HG02852 (cell line): ENCODE data around the gene ZNF443.
"Not testable (repeated sequence)": the region's sequence is repeated elsewhere in the genome, so short reads cannot be mapped to it uniquely, and the experiment has no call there.

Experiments used
- ATAC-seq: cut with Tn5 transposase; IDR thresholded peaks from one replicate; pipeline ENCODE4 v1.9.1; 2021; ENCODE audit warnings: mild to moderate bottlenecking, moderate library complexity; ENCODE audit not compliant: unreplicated experiment

The ZNF443 gene

DNA sequence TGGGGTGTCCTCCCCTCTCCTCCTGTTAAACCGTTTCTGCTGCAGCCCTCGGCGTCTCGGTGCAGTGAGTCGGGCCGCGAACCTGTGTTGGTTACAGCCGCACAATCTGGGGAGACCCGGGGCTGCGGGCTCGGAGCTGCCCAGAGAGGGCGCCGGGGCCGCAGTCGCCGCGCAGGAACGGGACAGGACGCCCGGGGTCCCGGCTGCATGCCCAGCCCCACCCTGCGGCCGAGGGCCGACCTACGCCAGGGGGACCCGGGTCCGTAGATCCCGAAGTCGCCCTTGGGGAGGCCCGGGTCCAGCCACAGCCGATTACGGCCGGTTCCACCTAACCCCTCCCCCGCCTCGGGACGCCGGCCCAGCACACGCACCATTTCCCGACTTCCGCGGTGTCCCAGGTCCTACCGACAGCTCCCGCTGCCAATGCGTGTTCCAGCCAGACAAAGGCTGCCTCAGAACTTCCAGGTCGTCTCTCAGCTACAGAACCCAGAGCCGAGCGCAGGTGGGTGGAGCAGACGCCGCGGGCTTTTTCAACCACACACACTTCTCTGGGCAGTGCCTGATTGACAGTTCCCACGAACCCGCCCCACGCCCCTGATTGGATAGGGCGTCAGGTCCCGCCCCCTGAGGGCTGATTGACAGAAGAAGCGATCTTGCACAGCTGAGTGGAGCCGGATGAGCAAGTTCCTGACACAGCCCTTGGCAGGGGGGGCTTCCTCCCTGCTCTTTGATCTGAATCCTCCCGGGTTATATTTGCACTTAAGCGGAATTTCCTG is at the start of gene ZNF443:
Gene ZNF443 (minus strand): TSS at position 481 of the 776 bp plus-strand sequence. CDS start 107 bp downstream, at position 374.
- ATAC-seq: peak; percentile 94

DNA sequence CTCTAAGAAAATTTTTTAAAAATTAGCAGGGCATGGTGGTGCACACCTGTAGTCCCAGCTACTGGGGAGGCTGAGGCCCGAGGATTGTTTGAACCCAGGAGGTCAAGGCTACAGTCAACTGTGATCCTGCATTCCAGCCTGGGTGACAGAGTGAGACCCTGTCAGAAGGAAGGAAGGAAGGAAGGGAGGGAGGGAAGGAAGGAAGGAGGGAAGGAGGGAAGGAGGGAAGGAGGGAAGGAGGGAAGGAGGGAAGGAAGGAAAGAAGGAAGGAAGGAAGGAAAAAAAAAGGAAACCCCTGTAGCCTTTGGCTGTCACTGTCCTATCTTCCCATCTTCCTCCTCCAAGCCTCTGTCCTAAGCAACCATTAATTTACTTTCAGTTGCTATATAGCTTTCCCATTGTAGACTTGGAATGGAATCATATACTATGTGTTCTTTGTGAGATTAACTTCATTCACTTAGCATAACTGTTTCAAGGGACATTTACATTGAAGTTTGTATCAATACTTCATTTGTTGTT is 45.5 kb upstream of the ZNF443 start:
- not testable (repeated sequence) for ATAC-seq

- no peak for ATAC-seq
Measured at GRCh38 chr19:12485571-12485970, 44.8 kb upstream of the ZNF443 start.

DNA sequence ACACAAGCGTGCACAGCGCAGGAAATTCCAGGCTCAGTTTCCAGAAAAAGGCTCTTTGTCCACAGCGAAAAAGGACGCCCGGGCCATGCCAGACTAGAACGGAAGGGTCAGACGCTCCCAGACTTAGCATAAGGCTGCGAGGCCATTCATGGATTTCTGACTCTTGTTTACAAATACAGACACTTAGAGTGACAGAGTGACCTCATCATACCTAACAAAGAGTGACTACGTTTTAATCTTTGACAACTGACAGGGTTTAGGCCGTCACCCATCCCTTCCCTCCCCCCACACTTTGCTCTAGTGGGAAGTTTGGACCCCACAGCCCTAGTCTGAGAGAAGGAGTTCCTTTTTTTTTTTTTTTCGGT is 44.2 kb upstream of the ZNF443 start:
- ATAC-seq: peak; percentile 17

DNA sequence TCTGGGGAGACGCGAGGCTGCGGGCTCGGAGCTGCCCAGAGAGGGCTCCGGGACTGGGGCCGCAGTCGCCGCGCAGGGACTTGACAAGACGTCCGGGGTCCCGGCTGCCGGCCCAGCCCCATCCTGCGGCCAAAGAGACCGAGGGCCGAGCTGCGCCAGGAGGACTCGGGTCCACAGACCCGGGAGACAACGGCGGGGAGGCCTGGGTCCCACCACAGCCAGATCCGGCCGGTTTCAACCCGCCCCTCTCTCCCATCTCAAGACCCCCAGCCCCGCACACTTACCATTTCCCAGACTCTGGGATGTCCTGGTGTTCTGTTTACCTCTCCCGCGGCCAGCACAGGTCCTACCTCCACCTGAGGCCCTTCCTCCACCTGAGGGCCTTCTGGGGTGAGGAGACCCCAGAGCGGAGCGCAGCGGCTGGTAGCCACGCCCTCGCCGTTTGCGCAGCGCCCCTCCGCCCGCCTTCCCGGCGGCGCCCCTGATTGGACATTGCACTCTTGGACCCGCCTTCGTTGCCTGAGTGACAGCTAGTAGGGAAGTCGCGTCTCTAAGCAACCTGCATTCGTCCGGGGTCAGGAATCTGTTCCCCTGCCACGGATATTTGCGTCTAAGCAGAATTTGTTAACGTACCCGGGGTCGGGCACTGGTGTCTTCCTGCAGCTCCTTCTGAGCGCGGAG is 43.7 kb upstream of the ZNF443 start, which contains the start of gene ZNF709:
Gene ZNF709 (minus strand): TSS at position 446 of the 681 bp plus-strand sequence. CDS start 159 bp downstream, at position 287.
- peak; percentile 95 for ATAC-seq

- ATAC-seq: no peak
Measured at GRCh38 chr19:12484011-12484370, 43.2 kb upstream of the ZNF443 start.

DNA sequence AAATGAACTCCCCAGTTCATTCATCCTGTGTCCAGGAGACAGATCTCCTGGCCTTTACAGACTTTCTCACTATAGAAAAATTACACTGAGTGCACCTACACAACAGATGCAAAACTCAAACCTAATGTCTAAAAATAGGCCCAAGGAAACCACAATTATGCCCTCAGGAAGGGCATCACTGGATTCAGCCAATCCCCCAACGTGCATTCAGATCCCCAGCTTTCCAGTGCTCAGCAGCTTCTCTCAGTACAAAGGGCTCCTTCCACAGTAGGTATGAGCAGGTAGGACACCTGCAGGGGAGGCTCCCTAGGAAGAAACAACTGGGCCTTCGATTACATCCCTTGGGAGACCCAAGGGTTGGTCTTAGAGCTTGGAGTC is 41.7 kb upstream of the ZNF443 start:
- no peak for ATAC-seq

- ATAC-seq: no peak
Measured at GRCh38 chr19:12481781-12482508, 41.1 kb upstream of the ZNF443 start.

GRCh38 chr19:12478234-12478941 is 37.6 kb upstream of the ZNF443 start:
- no peak for ATAC-seq

- not testable (repeated sequence) for ATAC-seq
Measured at GRCh38 chr19:12467651-12468050, 26.8 kb upstream of the ZNF443 start.

DNA sequence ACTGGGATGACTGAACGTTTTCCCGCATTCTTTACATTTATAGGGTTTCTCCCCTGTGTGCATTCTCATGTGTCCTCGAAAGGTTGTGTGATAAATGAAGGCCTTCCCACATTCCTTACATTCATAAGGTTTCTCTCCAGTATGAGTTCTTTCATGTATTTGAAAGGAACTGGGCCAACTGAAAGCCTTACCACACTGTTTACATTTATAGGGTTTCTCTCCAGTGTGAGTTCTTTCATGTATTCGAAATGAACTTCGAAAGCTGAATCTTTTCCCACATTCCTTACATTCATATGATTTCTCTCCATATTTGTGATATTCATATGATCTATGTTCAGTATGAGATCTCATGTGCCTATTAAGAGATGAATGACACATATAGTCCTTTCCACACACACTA is 24.4 kb upstream of the ZNF443 start:
- no peak for ATAC-seq

GRCh38 chr19:12464769-12465168 is 23.9 kb upstream of the ZNF443 start:
- ATAC-seq: no peak

- not testable (repeated sequence) for ATAC-seq
Measured at GRCh38 chr19:12464139-12464538, 23.3 kb upstream of the ZNF443 start.

GRCh38 chr19:12453495-12453894 is 12.7 kb upstream of the ZNF443 start:
- no peak for ATAC-seq

DNA sequence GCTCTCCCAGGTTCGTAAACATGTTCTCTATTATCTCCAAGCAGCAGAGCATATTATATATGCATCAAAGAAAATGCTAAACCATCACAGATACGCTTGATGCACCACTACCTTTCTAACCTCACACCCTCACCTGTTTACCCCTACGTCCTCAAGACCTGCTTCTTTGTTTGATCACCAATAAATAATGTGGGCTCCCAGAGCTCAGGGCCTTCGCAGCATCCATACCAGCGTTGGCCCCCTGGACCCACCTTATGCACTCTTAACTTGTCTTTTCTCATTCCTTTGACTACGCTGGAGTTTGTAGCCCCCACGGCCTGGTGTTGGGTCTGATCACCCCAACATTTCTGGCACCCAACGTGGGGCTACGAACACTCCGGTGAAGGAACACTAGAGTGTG is 10.0 kb upstream of the ZNF443 start:
- no peak for ATAC-seq

DNA sequence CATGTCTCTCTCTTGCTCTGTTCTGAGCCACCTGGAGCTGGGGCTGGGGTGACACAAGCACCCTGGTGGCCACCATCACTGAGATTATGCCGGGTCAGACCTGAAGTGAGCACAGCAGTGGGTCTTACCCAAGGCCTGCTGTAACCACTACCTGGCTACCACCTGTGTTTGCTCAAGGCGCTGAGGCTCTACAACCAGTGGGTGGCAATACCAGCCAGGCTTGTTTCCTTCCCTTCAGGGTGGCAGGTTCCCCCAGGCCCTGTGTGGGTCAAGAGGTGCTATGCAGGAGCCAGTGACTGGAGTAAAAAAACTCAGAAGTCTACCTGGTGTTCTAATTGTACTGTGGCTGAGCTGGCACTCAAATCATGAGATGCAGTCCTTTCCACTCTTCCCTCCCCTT is 8.0 kb upstream of the ZNF443 start:
- no peak for ATAC-seq

DNA sequence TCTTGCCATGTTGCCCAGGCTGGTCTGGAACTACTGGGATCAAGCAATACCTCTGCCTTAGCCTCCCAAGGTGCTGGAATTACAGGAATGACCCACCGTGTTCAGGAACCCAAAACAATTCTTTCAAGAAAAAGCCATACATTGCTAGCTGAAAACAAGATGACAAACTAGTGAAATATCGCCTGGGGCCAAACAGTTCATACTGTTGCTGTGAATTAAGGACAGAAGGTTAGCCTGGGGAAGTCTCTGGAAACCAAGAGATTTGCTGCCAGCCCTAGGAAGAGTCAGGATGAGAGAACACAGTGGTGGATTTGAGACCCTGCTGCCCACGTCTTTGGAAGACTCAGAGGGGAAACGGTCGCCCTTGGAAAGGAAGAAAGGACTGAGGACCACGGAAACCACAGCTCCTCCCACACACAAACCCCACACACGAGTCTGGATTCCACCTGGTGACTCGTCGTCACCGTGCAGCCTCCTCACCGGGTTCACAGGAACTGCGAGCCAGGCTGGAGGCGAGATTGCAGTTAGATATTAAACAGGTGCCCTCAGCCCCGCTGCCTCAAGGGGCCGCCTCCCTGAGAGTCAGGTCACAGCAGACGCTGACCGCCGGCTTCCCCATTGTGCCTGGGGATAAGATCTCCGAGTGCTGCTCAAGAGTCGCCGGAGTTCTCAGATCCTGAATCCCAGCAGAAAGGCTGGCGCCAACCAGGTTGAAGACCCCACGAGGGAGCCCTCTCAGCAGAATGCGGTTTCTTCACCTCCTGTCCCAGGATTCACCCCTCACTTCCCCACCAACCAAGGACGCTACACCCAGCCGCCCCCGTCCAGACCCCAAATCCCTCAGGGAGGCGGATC is 908 bp downstream of the ZNF443 start:
- not testable (repeated sequence) for ATAC-seq

- not testable (repeated sequence) for ATAC-seq
Measured at GRCh38 chr19:12430726-12431299, 10.0 kb downstream of the ZNF443 start.

DNA sequence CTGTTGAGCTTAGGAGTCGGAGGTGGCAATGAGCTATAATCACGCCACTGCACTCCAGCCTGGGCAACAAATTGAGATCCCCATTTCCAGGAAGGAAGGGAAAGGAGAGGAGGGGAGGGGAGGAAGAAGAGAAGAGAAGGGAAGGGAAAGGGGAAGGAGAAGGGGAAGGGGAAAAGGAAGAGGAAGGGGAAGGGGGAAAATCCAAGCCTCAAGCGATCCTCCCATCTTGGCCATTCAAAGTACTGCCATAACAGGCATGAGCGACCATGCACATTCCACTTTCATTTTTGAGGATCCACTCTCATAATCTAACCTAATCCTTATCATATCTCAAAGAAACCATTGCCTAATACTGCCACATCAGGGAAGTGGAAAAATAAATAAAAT is 14.9 kb downstream of the ZNF443 start:
- ATAC-seq: no peak
